Stimulated activated CD8-positive, alpha-beta memory T cell treated with anti-CD3 and anti-CD28 coated beads, Interleukin-15, amount 100 ng/mL, for 1 hour (primary cell): ENCODE measurements around the gene ARL4C.
"Not testable (repeated sequence)": the region's sequence is repeated elsewhere in the genome, so short reads cannot be mapped to it uniquely, and the experiment has no call there.

Source experiments
- DNase-seq: peaks from one replicate; pipeline ENCODE4 v3.0.0-alpha.2; 2020; ENCODE audit warnings: low read depth

Gene ARL4C

DNA sequence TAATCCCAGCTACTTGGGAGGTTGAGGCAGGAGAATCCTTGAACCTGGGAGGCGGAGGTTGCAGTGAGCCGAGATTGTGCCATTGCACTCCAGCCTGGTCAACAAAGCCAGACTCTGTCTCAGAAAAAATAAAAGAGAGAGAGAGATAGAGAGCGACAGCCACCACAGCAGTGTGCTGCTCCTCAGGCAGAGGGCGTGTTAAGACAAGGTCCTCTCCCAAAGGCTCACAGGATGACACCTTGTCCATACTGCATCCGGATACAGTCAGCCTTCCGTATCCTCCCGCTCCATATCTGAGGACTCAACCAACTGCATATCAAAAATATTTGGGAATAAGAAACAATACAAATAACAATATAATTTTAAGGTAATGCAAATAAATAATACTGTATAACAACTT is 20.1 kb downstream of the ARL4C start:
- no peak for DNase-seq

- DNase-seq: no peak
Observed at GRCh38 chr2:234474654-234475053, 22.2 kb downstream of the ARL4C start.

GRCh38 chr2:234472155-234472554 is 24.7 kb downstream of the ARL4C start:
- DNase-seq: no peak

DNA sequence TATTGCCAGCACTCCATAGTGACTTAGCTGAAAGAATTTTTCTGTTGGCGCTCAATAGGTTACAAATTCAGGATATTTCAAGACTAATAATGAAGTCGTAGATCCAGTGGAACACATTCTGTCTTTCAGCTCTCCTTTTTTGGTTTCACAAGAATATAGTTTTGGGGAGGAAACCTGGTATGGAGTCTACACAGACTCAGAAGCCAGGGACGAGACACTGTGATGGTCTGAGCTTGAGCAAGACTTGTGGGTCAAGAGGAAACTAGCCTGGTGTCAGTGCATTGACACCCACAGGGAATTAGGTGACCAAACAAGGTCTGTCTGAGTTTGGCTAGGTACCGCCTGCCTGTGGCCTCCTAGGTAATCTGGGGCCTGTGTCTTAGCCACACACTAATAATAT is 26.9 kb downstream of the ARL4C start:
- no peak for DNase-seq

GRCh38 chr2:234469251-234469845 is 27.5 kb downstream of the ARL4C start:
- no peak for DNase-seq

GRCh38 chr2:234468503-234468902 is 28.4 kb downstream of the ARL4C start:
- no peak for DNase-seq

- no peak for DNase-seq
Observed at GRCh38 chr2:234467289-234467688, 29.6 kb downstream of the ARL4C start.

GRCh38 chr2:234464291-234464645 is 32.6 kb downstream of the ARL4C start:
- no peak for DNase-seq

GRCh38 chr2:234463626-234464290 is 33.1 kb downstream of the ARL4C start:
- DNase-seq: peak; percentile 37

GRCh38 chr2:234462218-234462992 is 34.5 kb downstream of the ARL4C start:
- no peak for DNase-seq

DNA sequence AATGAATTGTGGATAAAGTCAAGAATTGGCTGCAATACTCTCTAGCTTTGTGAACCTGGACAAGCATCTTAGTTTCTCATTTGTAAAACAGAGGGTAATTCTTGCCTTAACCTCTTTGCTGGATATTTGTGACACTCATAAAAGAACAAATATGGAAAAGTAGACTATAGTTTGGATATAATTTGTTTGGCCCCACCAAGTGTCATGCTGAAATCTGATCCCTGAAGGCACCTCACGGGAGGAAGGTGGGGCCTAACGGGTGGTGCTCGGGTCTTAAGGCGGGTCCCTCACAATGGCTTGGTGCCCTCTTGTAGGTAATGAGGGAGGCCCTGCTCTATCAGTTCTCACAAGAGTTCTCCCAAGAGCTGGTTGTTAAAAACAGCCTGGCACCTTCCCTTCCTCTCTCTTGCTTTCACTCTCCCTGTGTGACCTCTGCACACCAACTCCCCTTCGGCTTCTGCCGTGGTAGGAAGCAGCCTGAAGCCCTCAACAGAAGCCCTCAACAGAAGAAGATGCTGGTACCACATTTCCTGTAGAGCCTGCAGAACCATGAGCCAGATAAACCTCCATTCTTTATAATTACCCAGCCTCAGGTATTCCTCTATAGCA is 37.4 kb downstream of the ARL4C start:
- DNase-seq: no peak

GRCh38 chr2:234458466-234458865 is 38.4 kb downstream of the ARL4C start:
- no peak for DNase-seq

- no peak for DNase-seq
Observed at GRCh38 chr2:234457421-234457820, 39.5 kb downstream of the ARL4C start.

- not testable (repeated sequence) for DNase-seq
Observed at GRCh38 chr2:234455246-234455645, 41.6 kb downstream of the ARL4C start.

DNA sequence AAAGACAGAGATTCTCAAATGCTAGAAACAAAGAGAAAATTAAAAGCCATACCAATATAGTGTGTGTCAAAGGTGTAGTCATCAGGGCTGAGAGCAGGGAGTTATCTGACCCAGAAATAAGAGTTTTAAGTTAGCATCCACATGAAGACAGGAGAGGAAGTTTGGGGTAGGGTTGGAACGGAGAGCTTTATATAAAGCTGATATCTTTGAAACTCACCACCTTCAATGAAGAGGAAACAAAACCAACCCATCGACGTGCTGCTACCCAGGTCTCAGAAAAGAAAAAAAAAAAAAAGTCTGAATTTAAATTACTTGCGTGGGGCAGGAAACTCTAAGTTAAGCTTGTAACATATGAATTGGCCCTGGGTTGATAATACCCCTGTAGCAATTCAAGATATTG is 42.4 kb downstream of the ARL4C start:
- DNase-seq: no peak

- DNase-seq: no peak
Observed at GRCh38 chr2:234453216-234453615, 43.7 kb downstream of the ARL4C start.

DNA sequence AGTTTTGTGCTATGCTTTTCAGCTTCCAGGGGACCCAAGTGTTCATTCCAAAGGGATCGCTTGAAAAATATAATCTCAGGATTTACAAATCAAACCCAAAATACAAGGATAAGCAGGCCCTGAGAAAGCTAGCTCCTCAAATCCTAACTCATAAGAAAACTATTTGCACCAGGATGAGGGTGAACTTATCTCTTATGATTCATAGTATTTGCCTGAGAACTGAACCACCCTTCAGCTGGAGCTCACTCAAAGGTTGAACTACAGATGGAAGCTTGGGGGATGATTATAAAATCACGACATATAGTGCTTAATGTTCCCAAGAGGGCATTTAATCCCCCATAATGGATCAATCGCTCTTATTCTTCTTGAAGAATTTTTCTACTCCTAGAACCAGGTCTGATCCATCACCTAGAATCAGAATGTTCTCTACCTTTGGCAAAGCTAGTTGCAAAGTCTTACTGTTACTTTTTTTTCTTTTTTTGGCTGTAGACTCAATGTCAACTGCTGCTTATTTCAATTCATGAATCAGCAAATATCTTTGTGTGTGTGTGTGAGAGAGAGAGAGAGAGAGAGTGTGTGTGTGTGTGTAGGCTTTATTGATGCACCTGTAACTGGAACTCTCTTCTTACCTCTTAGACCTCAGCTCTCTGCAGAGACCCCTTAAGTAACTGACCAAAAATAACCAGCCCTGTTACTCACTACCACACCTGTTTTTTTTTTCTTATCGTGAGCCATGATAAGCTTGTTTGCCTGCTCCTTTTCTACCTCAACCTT is 44.8 kb downstream of the ARL4C start:
- DNase-seq: no peak

DNA sequence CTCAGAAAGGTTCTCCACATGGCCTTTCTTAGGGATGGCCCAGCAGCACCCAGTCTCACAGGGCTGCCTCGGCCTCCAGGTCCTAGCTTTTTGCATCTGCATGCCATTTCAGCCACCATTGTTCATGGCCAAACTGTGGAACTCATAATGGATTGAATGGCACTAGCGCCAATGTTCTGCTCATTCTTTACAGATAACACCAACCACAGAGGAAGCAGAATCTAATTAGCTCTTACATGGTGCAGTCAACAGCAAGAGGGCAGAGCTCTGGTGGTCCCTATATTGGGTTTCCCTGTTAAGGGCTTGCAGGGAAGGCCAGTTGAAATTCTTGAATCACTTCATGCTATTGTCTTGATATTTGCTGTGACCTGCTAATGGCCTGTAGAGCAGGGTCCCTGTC is 45.6 kb downstream of the ARL4C start:
- DNase-seq: no peak

GRCh38 chr2:234450431-234451124 is 46.3 kb downstream of the ARL4C start:
- DNase-seq: no peak

DNA sequence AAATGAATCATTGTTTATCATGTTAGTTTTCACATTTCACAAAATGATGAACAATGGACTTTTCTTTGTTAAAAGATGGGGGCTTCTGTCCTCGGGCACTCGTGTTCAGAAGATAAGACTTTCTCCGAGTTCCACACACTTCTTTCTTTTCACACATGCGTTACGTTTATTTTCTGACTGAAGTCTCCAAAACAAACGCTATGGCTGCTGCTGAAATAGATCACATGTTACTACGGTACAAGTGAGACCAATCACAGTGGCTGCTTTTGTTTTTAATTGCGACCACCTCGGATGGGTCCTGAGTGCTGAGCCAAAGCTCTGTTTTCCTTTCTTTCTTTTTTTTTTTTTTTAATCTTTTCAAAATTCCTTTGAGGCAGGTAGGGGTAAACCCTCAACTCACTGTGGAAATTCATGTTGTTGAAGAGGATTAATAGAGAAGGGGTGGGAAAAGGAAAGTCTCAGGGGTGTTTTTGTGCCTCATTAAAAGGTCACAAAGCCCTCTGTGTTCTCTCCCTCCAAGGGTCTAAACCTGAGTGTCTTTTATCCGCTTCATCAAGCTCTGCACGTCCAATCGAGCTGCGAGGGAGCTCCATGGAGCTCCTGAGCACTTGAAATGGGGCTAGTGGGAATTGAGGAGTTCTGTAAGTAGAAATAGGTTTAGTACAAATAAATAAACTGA is 48.2 kb downstream of the ARL4C start:
- no peak for DNase-seq

- no peak for DNase-seq
Observed at GRCh38 chr2:234447963-234448362, 48.9 kb downstream of the ARL4C start.
